Keratinocyte (primary cell): ENCODE results near the gene ZNF778. TPM values are rescaled to one million over a fixed set of nuclear protein-coding genes. Genes with fewer than 3 reads are reported as not detected.

Experiments
- DNase-seq: peaks from one replicate; pipeline ENCODE4 v3.0.0-alpha.2; 2011; ENCODE audit warnings: low read depth, missing footprints, low spot score
- FAIRE-seq: peaks from 2 replicates; lab custom pipeline; 2011; peaks lifted over from hg19 to GRCh38; lab: Jason Lieb, UNC
- H2AFZ ChIP-seq: 2 replicates; pipeline ENCODE4 v1.6.0; 2012; ENCODE audit warnings: low read length, control low read depth, inconsistent platforms; ENCODE audit not compliant: control insufficient read depth
- H3K27ac ChIP-seq: 2 replicates; pipeline ENCODE4 v1.5.1; 2011; ENCODE audit warnings: low read length; ENCODE audit not compliant: control insufficient read depth, insufficient read depth
- H3K27me3 ChIP-seq: 3 replicates; pipeline ENCODE4 v1.6.0; 2011; ENCODE audit warnings: low read length; ENCODE audit not compliant: control insufficient read depth, insufficient read depth; ENCODE audit errors: extremely low read depth
- H3K36me3 ChIP-seq, 2 experiments: 2 replicates in 1 of 2; 3 replicates in 1 of 2; pipeline ENCODE4 v1.5.1; 2011; ENCODE audit warnings: low read length in 2 of 2, mild to moderate bottlenecking in 1 of 2; ENCODE audit not compliant: control insufficient read depth in 2 of 2, insufficient read depth in 2 of 2; ENCODE audit errors: extremely low read depth in 1 of 2
- H3K4me1 ChIP-seq: 3 replicates; pipeline ENCODE4 v1.5.1; 2011; ENCODE audit warnings: low read length; ENCODE audit not compliant: control insufficient read depth, insufficient read depth; ENCODE audit errors: extremely low read depth
- H3K4me2 ChIP-seq: 3 replicates; pipeline ENCODE4 v1.6.0; 2011; ENCODE audit warnings: low read depth, low read length; ENCODE audit not compliant: control insufficient read depth, insufficient read depth; ENCODE audit errors: extremely low read depth
- H3K4me3 ChIP-seq, 3 experiments: fragments of 200-600 bp in 1 of 3; sonication (generic) in 1 of 3; 2 replicates in 2 of 3; 3 replicates in 1 of 3; pipeline ENCODE4 v1.5.1; 2011 to 2016; ENCODE audit warnings: low read length in 3 of 3, mild to moderate bottlenecking in 3 of 3, control low read depth in 2 of 3, inconsistent platforms in 1 of 3, low read depth in 1 of 3, mixed read lengths in 1 of 3, mixed run types in 1 of 3, moderate library complexity in 1 of 3; ENCODE audit not compliant: control insufficient read depth in 2 of 3, insufficient read depth in 2 of 3; ENCODE audit errors: extremely low read depth in 1 of 3
- H3K79me2 ChIP-seq: 2 replicates; pipeline ENCODE4 v1.6.0; 2012; ENCODE audit warnings: low read length; ENCODE audit not compliant: control insufficient read depth, insufficient read depth
- H3K9ac ChIP-seq: 3 replicates; pipeline ENCODE4 v1.6.0; 2011; ENCODE audit warnings: low read length; ENCODE audit not compliant: control insufficient read depth, insufficient read depth; ENCODE audit errors: extremely low read depth
- H3K9me1 ChIP-seq: 3 replicates; pipeline ENCODE4 v1.6.0; 2011; ENCODE audit warnings: low read length; ENCODE audit not compliant: control insufficient read depth, insufficient read depth; ENCODE audit errors: extremely low read depth
- H3K9me3 ChIP-seq: 2 replicates; pipeline ENCODE4 v1.5.1; 2012; ENCODE audit warnings: low read depth, low read length; ENCODE audit not compliant: control insufficient read depth
- H4K20me1 ChIP-seq: 3 replicates; pipeline ENCODE4 v1.6.0; 2011; ENCODE audit warnings: low read length; ENCODE audit not compliant: control insufficient read depth, insufficient read depth; ENCODE audit errors: extremely low read depth
- CTCF ChIP-seq, 3 experiments: IDR thresholded peaks in 1 of 3; conservative IDR thresholded peaks in 1 of 3; optimal IDR thresholded peaks in 1 of 3; 2 replicates in 2 of 3; 3 replicates in 1 of 3; pipeline versions ENCODE3 to v1.5.1; 2011; ENCODE audit warnings: low read length in 3 of 3, mild to moderate bottlenecking in 3 of 3, moderate library complexity in 2 of 3, control low read depth in 1 of 3, inconsistent platforms in 1 of 3; ENCODE audit not compliant: insufficient read depth in 2 of 3; ENCODE audit errors: extremely low read depth in 1 of 3
- EZH2 ChIP-seq: IDR thresholded peaks from one replicate; pipeline ENCODE4 v1.6.1; 2012; ENCODE audit warnings: inconsistent platforms, mild to moderate bottlenecking, low read length, moderate library complexity
- dilution Hi-C: fragments of 300-500 bp; cut with MboI; formaldehyde crosslinking; loops from one replicate; pipeline ENCODE4 v1.7.0; 2020; ENCODE audit warnings: low sequenced_read_pairs; ENCODE audit not compliant: extremely low pct_ligation_motif_present
- polyA plus RNA-seq, 5 experiments: library from polyadenylated mRNA; depleted of rRNA in 3 of 5; stranded (reverse) in 3 of 5; stranded (forward) in 1 of 5; unstranded in 1 of 5; fragments of >200 nt; gene quantifications; 1 replicate in 1 of 5; 2 replicates in 3 of 5; 3 replicates in 1 of 5; pipeline versions ENCODE4 v1.2.1 to v1.2.3, GENCODE V29; 2011 to 2012; ENCODE audit warnings: missing spikeins in 2 of 5, low read depth in 1 of 5, low replicate concordance in 1 of 5

The ZNF778 gene
- polyA plus RNA-seq, 1 donor (not counting 4 experiments of a cell fraction or from before 2014, with no cell fraction given) = 6.2 TPM

GRCh38 chr16:89269805-89270665 is 52.5 kb downstream of the ZNF778 start:
- H3K9me1 ChIP-seq = no peaks in the 10 kb centered on the region
- no peaks in the 10 kb centered on the region for H3K27me3 ChIP-seq
- H3K27ac ChIP-seq = no peak overlapping the region
- no peak overlapping the region for H3K4me3 ChIP-seq
- FAIRE-seq = no peak
- TF ChIP-seq EZH2 (no peak), CTCF (optimal IDR thresholded peaks at IDR 0.05 in 1 of 3, IDR thresholded peaks at IDR 0.05 in 1 of 3, conservative IDR thresholded peaks at IDR 0.05 in 1 of 3; ENCODE audit: extremely low read depth in 1 of 3, insufficient read depth in 2 of 3, low read length in 3 of 3) (no peak)
- peaks cover 4% of the 10 kb centered on the region for H3K79me2 ChIP-seq
- H3K4me1 ChIP-seq = no peaks in the 10 kb centered on the region
- peaks cover 31 to 43% of the 10 kb centered on the region in 2 experiments for H3K36me3 ChIP-seq
- H4K20me1 ChIP-seq = peaks cover 3% of the 10 kb centered on the region
- H2AFZ ChIP-seq = no peak overlapping the region
- dilution Hi-C loops = no loop called here
- no peak overlapping the region for H3K4me2 ChIP-seq
- no peak overlapping the region for H3K9ac ChIP-seq
- DNase-seq = no peak
- no peaks in the 10 kb centered on the region for H3K9me3 ChIP-seq

GRCh38 chr16:89270666-89271345 is 53.3 kb downstream of the ZNF778 start:
- H3K4me1 ChIP-seq = no peaks in the 10 kb centered on the region
- no peaks in the 10 kb centered on the region for H3K9me3 ChIP-seq
- H3K36me3 ChIP-seq = peaks cover 35 to 49% of the 10 kb centered on the region in 2 experiments
- no peak overlapping the region for H3K4me2 ChIP-seq
- H3K9me1 ChIP-seq = no peaks in the 10 kb centered on the region
- no peak overlapping the region for H3K27ac ChIP-seq
- TF ChIP-seq CTCF (optimal IDR thresholded peaks at IDR 0.05 in 1 of 3, IDR thresholded peaks at IDR 0.05 in 1 of 3, conservative IDR thresholded peaks at IDR 0.05 in 1 of 3; ENCODE audit: extremely low read depth in 1 of 3, insufficient read depth in 2 of 3, low read length in 3 of 3) (no peak), EZH2 (no peak)
- H3K79me2 ChIP-seq = peaks cover 6% of the 10 kb centered on the region
- no peak overlapping the region for H3K9ac ChIP-seq
- DNase-seq (no peak), FAIRE-seq (no peak)
- H3K4me3 ChIP-seq = no peak overlapping the region
- dilution Hi-C loops = no loop called here
- peaks cover 8% of the 10 kb centered on the region for H4K20me1 ChIP-seq
- no peak overlapping the region for H2AFZ ChIP-seq
- H3K27me3 ChIP-seq = no peaks in the 10 kb centered on the region
